H9 (cell line): ENCODE results near the gene HYAL1. TPM values are rescaled to one million over a fixed set of nuclear protein-coding genes. Genes with fewer than 3 reads are reported as not detected.

Experiments
- DNase-seq: peaks from one replicate; pipeline ENCODE4 v3.0.0-alpha.2; 2017
- H2AFZ ChIP-seq: one replicate; pipeline ENCODE4 v1.6.1; 2013; ENCODE audit warnings: mild to moderate bottlenecking, low read length, control low read depth, moderate library complexity
- H2AK5ac ChIP-seq: 2 replicates; pipeline ENCODE4 v1.6.1; 2013; ENCODE audit warnings: low read length, control low read depth, mixed read lengths; ENCODE audit not compliant: insufficient read length
- H2BK120ac ChIP-seq: one replicate; pipeline ENCODE4 v1.6.1; 2013; ENCODE audit warnings: low read depth, mild to moderate bottlenecking, low read length, control low read depth, inconsistent platforms; ENCODE audit not compliant: poor library complexity, severe bottlenecking
- H2BK12ac ChIP-seq: 2 replicates; pipeline ENCODE4 v1.6.1; 2013; ENCODE audit warnings: low read length, control low read depth, mixed read lengths, low read depth; ENCODE audit not compliant: insufficient read length
- H2BK15ac ChIP-seq: 2 replicates; pipeline ENCODE4 v1.6.1; 2013; ENCODE audit warnings: low read depth, low read length, control low read depth
- H2BK20ac ChIP-seq: one replicate; pipeline ENCODE4 v1.6.1; 2013; ENCODE audit warnings: low read depth, mild to moderate bottlenecking, low read length, control low read depth, inconsistent platforms; ENCODE audit not compliant: poor library complexity, severe bottlenecking
- H2BK5ac ChIP-seq: 2 replicates; pipeline ENCODE4 v1.6.1; 2013; ENCODE audit warnings: low read length, control low read depth, mixed read lengths; ENCODE audit not compliant: insufficient read length
- H3K14ac ChIP-seq: 2 replicates; pipeline ENCODE4 v1.6.1; 2013; ENCODE audit warnings: low read length, control low read depth; ENCODE audit not compliant: insufficient read depth
- H3K18ac ChIP-seq: 2 replicates; pipeline ENCODE4 v1.6.1; 2013; ENCODE audit warnings: low read depth, mild to moderate bottlenecking, mixed read lengths, low read length, control low read depth; ENCODE audit not compliant: insufficient read length
- H3K23ac ChIP-seq: 2 replicates; pipeline ENCODE4 v1.6.1; 2013; ENCODE audit warnings: low read length, control low read depth, mixed read lengths, low read depth; ENCODE audit not compliant: insufficient read length
- H3K23me2 ChIP-seq: 2 replicates; pipeline ENCODE4 v1.6.1; 2013; ENCODE audit warnings: low read depth, mild to moderate bottlenecking, mixed read lengths, low read length, control low read depth; ENCODE audit not compliant: insufficient read length, poor library complexity, severe bottlenecking
- H3K27ac ChIP-seq: 2 replicates; pipeline ENCODE4 v1.5.1; 2013; ENCODE audit warnings: low read length, control low read depth, mixed read lengths, low read depth; ENCODE audit not compliant: insufficient read length
- H3K27me3 ChIP-seq: 2 replicates; pipeline ENCODE4 v1.6.1; 2013; ENCODE audit warnings: low read length, control low read depth, inconsistent platforms; ENCODE audit not compliant: insufficient read depth
- H3K4ac ChIP-seq: 2 replicates; pipeline ENCODE4 v1.6.1; 2013; ENCODE audit warnings: low read depth, mild to moderate bottlenecking, control low read depth, inconsistent platforms, low read length, moderate library complexity
- H3K4me1 ChIP-seq: 2 replicates; pipeline ENCODE4 v1.6.1; 2013; ENCODE audit warnings: low read length, control low read depth, inconsistent platforms; ENCODE audit not compliant: insufficient read depth
- H3K4me2 ChIP-seq: 2 replicates; pipeline ENCODE4 v1.6.1; 2013; ENCODE audit warnings: low read length, control low read depth, mixed read lengths; ENCODE audit not compliant: insufficient read length, insufficient read depth
- H3K56ac ChIP-seq: 2 replicates; pipeline ENCODE4 v1.6.1; 2013; ENCODE audit warnings: low read depth, mild to moderate bottlenecking, mixed read lengths, low read length, control low read depth; ENCODE audit not compliant: insufficient read length
- H3K79me1 ChIP-seq: 2 replicates; pipeline ENCODE4 v1.6.1; 2013; ENCODE audit warnings: low read depth, mild to moderate bottlenecking, moderate library complexity, low read length, control low read depth, inconsistent platforms; ENCODE audit not compliant: insufficient read depth, poor library complexity, severe bottlenecking
- H3K79me2 ChIP-seq: 2 replicates; pipeline ENCODE4 v1.6.1; 2013; ENCODE audit warnings: low read length, control low read depth, inconsistent platforms; ENCODE audit not compliant: insufficient read depth
- H3K9ac ChIP-seq: 2 replicates; pipeline ENCODE4 v1.6.1; 2013; ENCODE audit warnings: low read length, control low read depth, mixed read lengths; ENCODE audit not compliant: insufficient read length; ENCODE audit errors: extremely low read depth
- H3K9me3 ChIP-seq: one replicate; pipeline ENCODE4 v1.6.1; 2013; ENCODE audit warnings: low read depth, low read length, inconsistent platforms; ENCODE audit not compliant: control insufficient read depth
- H3T11ph ChIP-seq: one replicate; pipeline ENCODE4 v1.6.1; 2013; ENCODE audit warnings: mild to moderate bottlenecking, low read length, control low read depth, inconsistent platforms
- H4K20me1 ChIP-seq: one replicate; pipeline ENCODE4 v1.6.1; 2013; ENCODE audit not compliant: control insufficient read depth, insufficient read length, insufficient read depth
- H4K5ac ChIP-seq: 2 replicates; pipeline ENCODE4 v1.6.1; 2013; ENCODE audit warnings: low read depth, mild to moderate bottlenecking, mixed read lengths, low read length, control low read depth; ENCODE audit not compliant: insufficient read length
- H4K8ac ChIP-seq: replicated peaks from 2 replicates; pipeline ENCODE4 v1.6.1; 2013; ENCODE audit warnings: low read length, control low read depth, mixed read lengths, low read depth; ENCODE audit not compliant: insufficient read length
- H4K91ac ChIP-seq: 2 replicates; pipeline ENCODE4 v1.6.1; 2013; ENCODE audit warnings: low read depth, mild to moderate bottlenecking, moderate library complexity, mixed read lengths, low read length, control low read depth; ENCODE audit not compliant: insufficient read length
- H3K27ac Mint-ChIP-seq, 3 experiments: 2 replicates in 2 of 3; 3 replicates in 1 of 3; pipeline ENCODE4 v1.8.0; 2020 to 2021; ENCODE audit warnings: mixed read lengths in 3 of 3, mild to moderate bottlenecking in 1 of 3, moderate library complexity in 1 of 3
- H3K27me3 Mint-ChIP-seq: 2 replicates; pipeline ENCODE4 v1.8.0; 2021; ENCODE audit warnings: low read depth, mild to moderate bottlenecking, moderate library complexity, mixed read lengths
- H3K36me3 Mint-ChIP-seq, 3 experiments: 2 replicates in 2 of 3; 3 replicates in 1 of 3; pipeline ENCODE4 v1.8.0; 2020 to 2021; ENCODE audit warnings: low read depth in 3 of 3, mixed read lengths in 3 of 3; ENCODE audit not compliant: insufficient read depth in 1 of 3
- H3K4me1 Mint-ChIP-seq, 2 experiments: 2 replicates each; pipeline ENCODE4 v1.8.0; 2020; ENCODE audit warnings: mixed read lengths in 2 of 2
- H3K4me3 Mint-ChIP-seq, 2 experiments: 2 replicates in 1 of 2; 3 replicates in 1 of 2; pipeline ENCODE4 v1.8.0; 2020 to 2021; ENCODE audit warnings: mild to moderate bottlenecking in 2 of 2, mixed read lengths in 2 of 2, moderate library complexity in 1 of 2
- H3K9me3 Mint-ChIP-seq, 2 experiments: 2 replicates in 1 of 2; 3 replicates in 1 of 2; pipeline ENCODE4 v1.8.0; 2020; ENCODE audit warnings: mild to moderate bottlenecking in 2 of 2, mixed read lengths in 2 of 2, moderate library complexity in 1 of 2
- WGBS: extraction: QIAGEN DNeasy Blood & Tissue Kit; methylation state at CpG from one replicate; pipeline ENCODE4 v1.1.7; 2013; ENCODE audit warnings: missing lambda C conversion rate, low lambda C conversion rate, mixed read lengths; ENCODE audit not compliant: insufficient read length; ENCODE audit errors: extremely low coverage; 5-methylcytosine and 5-hydroxymethylcytosine counted together
- total RNA-seq: library from RNA; stranded (reverse); gene quantifications from 2 replicates; pipeline ENCODE4 v1.2.1, GENCODE V29; 2021
- TF ChIP-seq, protein P1 (sequence below): fragments of 200-600 bp; sonication (generic); conservative IDR thresholded peaks from 3 replicates; pipeline ENCODE4 v1.8.0; 2021; ENCODE audit warnings: antibody characterized with exemption, mild to moderate bottlenecking

HYAL1 gene
- total RNA-seq, 1 experiment from 2014 or later, result 2.0 TPM

GRCh38 chr3:50263478-50264382 lies 39.6 kb downstream of the HYAL1 start:
- Histone ChIP-seq H3K23ac (no peak overlapping the region), H4K8ac (no peak overlapping the region), H3K9ac (no peak overlapping the region), H3K9me3 (no peaks in the 10 kb centered on the region), H3K27me3 (no peaks in the 10 kb centered on the region), H4K91ac (no peak overlapping the region), H3T11ph (no peak overlapping the region), H2BK20ac (no peak overlapping the region), H3K79me2 (no peaks in the 10 kb centered on the region), H3K4me1 (peaks cover 5% of the 10 kb centered on the region; the same call in 1 of the 2 replicates), H4K5ac (no peak overlapping the region), H2BK5ac (no peak overlapping the region), H3K27ac (peak overlapping the region; percentile 48), H3K79me1 (no peaks in the 10 kb centered on the region), H3K23me2 (no peaks in the 10 kb centered on the region), H3K4me2 (peak overlapping the region; percentile 36), H2BK15ac (no peak overlapping the region), H3K56ac (no peak overlapping the region), H3K4ac (no peak overlapping the region), H2AFZ (no peak overlapping the region), H3K14ac (peak overlapping the region; percentile 3; the same call in 1 of the 2 replicates), H2BK12ac (no peak overlapping the region), H3K18ac (peak overlapping the region; percentile 81), H2AK5ac (no peak overlapping the region), H4K20me1 (no peaks in the 10 kb centered on the region), H2BK120ac (no peak overlapping the region)
- Mint-ChIP-seq H3K9me3 (no peaks in the 10 kb centered on the region), H3K36me3 (peaks cover 0 to 3% (median 2%) of the 10 kb centered on the region in 3 experiments; a peak in 3 of 7 replicates), H3K27ac (peak overlapping the region; percentile 97 to 98 (median 98)), H3K4me1 (peaks cover 49 to 71% of the 10 kb centered on the region in 2 experiments), H3K27me3 (peaks cover 3% of the 10 kb centered on the region; the same call in 1 of the 2 replicates), H3K4me3 (peak overlapping the region in 1 of 2 experiments; percentile 71; a peak in 3 of 5 replicates)
- DNase-seq, result no peak
- WGBS, result no CpG with 5 or more reads among the region's 6 CpGs
- TF ChIP-seq, protein P1, sequence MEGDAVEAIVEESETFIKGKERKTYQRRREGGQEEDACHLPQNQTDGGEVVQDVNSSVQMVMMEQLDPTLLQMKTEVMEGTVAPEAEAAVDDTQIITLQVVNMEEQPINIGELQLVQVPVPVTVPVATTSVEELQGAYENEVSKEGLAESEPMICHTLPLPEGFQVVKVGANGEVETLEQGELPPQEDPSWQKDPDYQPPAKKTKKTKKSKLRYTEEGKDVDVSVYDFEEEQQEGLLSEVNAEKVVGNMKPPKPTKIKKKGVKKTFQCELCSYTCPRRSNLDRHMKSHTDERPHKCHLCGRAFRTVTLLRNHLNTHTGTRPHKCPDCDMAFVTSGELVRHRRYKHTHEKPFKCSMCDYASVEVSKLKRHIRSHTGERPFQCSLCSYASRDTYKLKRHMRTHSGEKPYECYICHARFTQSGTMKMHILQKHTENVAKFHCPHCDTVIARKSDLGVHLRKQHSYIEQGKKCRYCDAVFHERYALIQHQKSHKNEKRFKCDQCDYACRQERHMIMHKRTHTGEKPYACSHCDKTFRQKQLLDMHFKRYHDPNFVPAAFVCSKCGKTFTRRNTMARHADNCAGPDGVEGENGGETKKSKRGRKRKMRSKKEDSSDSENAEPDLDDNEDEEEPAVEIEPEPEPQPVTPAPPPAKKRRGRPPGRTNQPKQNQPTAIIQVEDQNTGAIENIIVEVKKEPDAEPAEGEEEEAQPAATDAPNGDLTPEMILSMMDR, result no peak
